Measurements from ENCODE around the gene FZD10.

Gene FZD10

DNA sequence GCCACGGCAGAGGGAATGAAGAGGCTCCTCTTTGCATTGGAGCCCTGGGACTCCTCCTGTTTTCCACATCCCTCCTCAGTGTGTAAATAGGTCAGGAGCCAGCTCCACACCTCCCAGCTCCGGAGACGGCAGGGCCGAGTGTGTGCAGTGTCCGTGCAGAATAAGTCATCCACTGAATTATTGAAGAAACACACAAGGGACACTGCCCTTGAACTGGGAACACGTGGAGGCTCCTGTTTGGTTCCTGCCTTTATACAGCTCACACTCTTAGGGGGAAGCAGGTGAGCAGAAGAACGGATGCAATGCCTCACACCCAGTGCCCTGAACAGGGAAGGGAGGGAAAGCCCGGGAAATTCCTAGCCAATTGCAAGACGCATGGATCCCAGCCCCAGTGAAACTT is 10.4 kb upstream of the FZD10 start:
- no peaks in the 10 kb centered on the region for H3K27me3 ChIP-seq (ENCODE audit: insufficient read depth, low read length)
- H3K9me3 ChIP-seq (ENCODE audit: low read length), result no peaks in the 10 kb centered on the region

GRCh38 chr12:130152386-130152785 is 9.9 kb upstream of the FZD10 start:
- no peak overlapping the region for H2AFZ ChIP-seq (ENCODE audit: low read length)
- no peaks in the 10 kb centered on the region for H3K27me3 ChIP-seq (ENCODE audit: insufficient read depth, low read length)
- H3K9me2 ChIP-seq (ENCODE audit: low read depth, low read length), result no peaks in the 10 kb centered on the region
- no peaks in the 10 kb centered on the region for H3K79me2 ChIP-seq (ENCODE audit: insufficient read depth, low read length)
- H4K20me1 ChIP-seq (ENCODE audit: insufficient read depth, low read length), result no peaks in the 10 kb centered on the region
- H3K9me3 ChIP-seq (ENCODE audit: low read length), result no peaks in the 10 kb centered on the region
- H3F3A ChIP-seq (ENCODE audit: insufficient read depth, low read length), result no peaks in the 10 kb centered on the region
- TF ChIP-seq EZH2 (IDR thresholded peaks at IDR 0.05; ENCODE audit: borderline replicate concordance, low read length) (no peak), CTCF (IDR thresholded peaks at IDR 0.05; ENCODE audit: low read length) (no peak)
- no peaks in the 10 kb centered on the region for H3K36me3 ChIP-seq (ENCODE audit: insufficient read depth, low read length)
- H3K27ac ChIP-seq (ENCODE audit: low read depth, low read length, poor library complexity, severe bottlenecking), result no peak overlapping the region
- H3K9ac ChIP-seq (ENCODE audit: low read length), result no peak overlapping the region
- no peak overlapping the region for H3K4me2 ChIP-seq (ENCODE audit: low read length)
- H3K4me1 ChIP-seq (ENCODE audit: insufficient read depth, low read length, severe bottlenecking), result no peaks in the 10 kb centered on the region
- H3K4me3 ChIP-seq (ENCODE audit: low read depth, low read length, poor library complexity, severe bottlenecking), result no peak overlapping the region

More for the DNA sequence above, 10.4 kb upstream of the FZD10 start:
- Histone ChIP-seq H3K9me2 (ENCODE audit: low read depth, low read length) (no peaks in the 10 kb centered on the region), H3K36me3 (ENCODE audit: insufficient read depth, low read length) (no peaks in the 10 kb centered on the region), H3K9ac (ENCODE audit: low read length) (no peak overlapping the region), H3F3A (ENCODE audit: insufficient read depth, low read length) (no peaks in the 10 kb centered on the region), H3K4me1 (ENCODE audit: insufficient read depth, low read length, severe bottlenecking) (no peaks in the 10 kb centered on the region), H3K4me2 (ENCODE audit: low read length) (no peak overlapping the region), H3K4me3 (ENCODE audit: low read depth, low read length, poor library complexity, severe bottlenecking) (no peak overlapping the region), H4K20me1 (ENCODE audit: insufficient read depth, low read length) (no peaks in the 10 kb centered on the region), H3K79me2 (ENCODE audit: insufficient read depth, low read length) (no peaks in the 10 kb centered on the region), H2AFZ (ENCODE audit: low read length) (no peak overlapping the region), H3K27ac (ENCODE audit: low read depth, low read length, poor library complexity, severe bottlenecking) (no peak overlapping the region)
- TF ChIP-seq EZH2 (IDR thresholded peaks at IDR 0.05; ENCODE audit: borderline replicate concordance, low read length), result no peak
- no peak for TF ChIP-seq CTCF (IDR thresholded peaks at IDR 0.05; ENCODE audit: low read length)

DNA sequence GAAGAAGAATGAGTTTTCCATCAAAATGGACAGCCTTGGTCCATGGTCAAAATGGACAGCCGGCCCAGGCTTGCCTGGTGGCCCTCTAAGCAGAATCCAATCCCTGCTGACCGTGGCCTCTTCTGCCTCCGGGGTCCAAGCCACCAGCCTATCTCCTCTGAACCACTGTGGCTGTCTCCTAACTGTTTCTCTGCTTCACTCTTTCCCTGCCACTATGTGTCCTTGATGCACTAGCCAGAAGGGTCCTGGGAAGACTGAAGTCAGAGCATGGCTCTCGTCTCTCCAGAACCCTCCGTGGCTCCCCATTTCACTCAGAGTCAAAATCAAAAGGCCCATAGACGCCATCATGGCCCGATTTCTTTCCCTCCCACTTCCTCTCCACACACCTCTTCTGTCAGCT is 8.5 kb upstream of the FZD10 start:
- H3K4me2 ChIP-seq (ENCODE audit: low read length), result no peak overlapping the region
- no peak for TF ChIP-seq CTCF (IDR thresholded peaks at IDR 0.05; ENCODE audit: low read length)
- no peak for TF ChIP-seq EZH2 (IDR thresholded peaks at IDR 0.05; ENCODE audit: borderline replicate concordance, low read length)
- H3K4me1 ChIP-seq (ENCODE audit: insufficient read depth, low read length, severe bottlenecking), result no peaks in the 10 kb centered on the region
- no peaks in the 10 kb centered on the region for H3K9me3 ChIP-seq (ENCODE audit: low read length)
- H3K36me3 ChIP-seq (ENCODE audit: insufficient read depth, low read length), result no peaks in the 10 kb centered on the region
- H3K9me2 ChIP-seq (ENCODE audit: low read depth, low read length), result no peaks in the 10 kb centered on the region
- H3K27ac ChIP-seq (ENCODE audit: low read depth, low read length, poor library complexity, severe bottlenecking), result no peak overlapping the region
- H3F3A ChIP-seq (ENCODE audit: insufficient read depth, low read length), result no peaks in the 10 kb centered on the region
- H3K4me3 ChIP-seq (ENCODE audit: low read depth, low read length, poor library complexity, severe bottlenecking), result no peak overlapping the region
- no peak overlapping the region for H3K9ac ChIP-seq (ENCODE audit: low read length)
- no peaks in the 10 kb centered on the region for H3K27me3 ChIP-seq (ENCODE audit: insufficient read depth, low read length)
- H4K20me1 ChIP-seq (ENCODE audit: insufficient read depth, low read length), result no peaks in the 10 kb centered on the region
- no peak overlapping the region for H2AFZ ChIP-seq (ENCODE audit: low read length)
- H3K79me2 ChIP-seq (ENCODE audit: insufficient read depth, low read length), result no peaks in the 10 kb centered on the region

Measured in OCI-LY1 (cell line).